ENCODE measurements around the gene ZMAT5.
A peak's percentile ranks its signal among the peaks of the same experiment; 100 is the strongest.

The ZMAT5 gene

DNA sequence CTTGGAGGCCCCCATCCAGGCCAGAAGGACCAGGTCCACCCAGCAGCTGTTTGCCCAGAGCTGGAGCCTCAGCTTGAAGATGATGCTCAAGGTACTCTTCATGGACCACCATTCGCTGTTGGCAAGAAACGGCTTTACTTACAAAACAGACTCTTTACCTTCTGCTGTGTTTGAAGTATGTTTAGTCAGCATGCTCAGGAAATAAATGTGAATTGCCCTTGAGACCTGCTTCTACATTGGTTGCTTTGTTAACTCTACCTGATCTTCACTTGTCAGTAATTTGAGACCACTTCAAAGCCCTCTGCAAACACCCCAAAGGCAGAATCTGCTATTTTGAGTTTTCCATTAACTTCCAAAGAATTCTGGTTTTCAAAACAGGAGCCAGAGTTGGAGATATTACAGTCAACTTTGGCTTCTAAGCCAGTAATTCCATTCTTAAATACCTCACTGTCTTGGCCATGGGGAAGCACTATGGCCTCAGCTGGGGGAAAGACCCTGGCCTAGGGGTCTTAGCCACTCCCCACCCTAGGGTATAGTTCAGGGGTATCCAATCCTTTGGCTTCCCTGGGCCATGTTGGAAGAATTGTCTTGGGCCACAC, 3.0 kb upstream of the ZMAT5 start:
- TF ChIP-seq, protein P1, sequence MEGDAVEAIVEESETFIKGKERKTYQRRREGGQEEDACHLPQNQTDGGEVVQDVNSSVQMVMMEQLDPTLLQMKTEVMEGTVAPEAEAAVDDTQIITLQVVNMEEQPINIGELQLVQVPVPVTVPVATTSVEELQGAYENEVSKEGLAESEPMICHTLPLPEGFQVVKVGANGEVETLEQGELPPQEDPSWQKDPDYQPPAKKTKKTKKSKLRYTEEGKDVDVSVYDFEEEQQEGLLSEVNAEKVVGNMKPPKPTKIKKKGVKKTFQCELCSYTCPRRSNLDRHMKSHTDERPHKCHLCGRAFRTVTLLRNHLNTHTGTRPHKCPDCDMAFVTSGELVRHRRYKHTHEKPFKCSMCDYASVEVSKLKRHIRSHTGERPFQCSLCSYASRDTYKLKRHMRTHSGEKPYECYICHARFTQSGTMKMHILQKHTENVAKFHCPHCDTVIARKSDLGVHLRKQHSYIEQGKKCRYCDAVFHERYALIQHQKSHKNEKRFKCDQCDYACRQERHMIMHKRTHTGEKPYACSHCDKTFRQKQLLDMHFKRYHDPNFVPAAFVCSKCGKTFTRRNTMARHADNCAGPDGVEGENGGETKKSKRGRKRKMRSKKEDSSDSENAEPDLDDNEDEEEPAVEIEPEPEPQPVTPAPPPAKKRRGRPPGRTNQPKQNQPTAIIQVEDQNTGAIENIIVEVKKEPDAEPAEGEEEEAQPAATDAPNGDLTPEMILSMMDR (IDR thresholded peaks at IDR 0.05; ENCODE audit: insufficient read depth, low read length, poor library complexity, severe bottlenecking): no peak
- no peak for TF ChIP-seq EZH2phosphoT487 (conservative IDR thresholded peaks at IDR 0.05; ENCODE audit: low read length)
- Histone ChIP-seq H3K27ac (ENCODE audit: low read depth, low read length) (no peak overlapping the region), H3F3A (ENCODE audit: insufficient read depth) (no peaks in the 10 kb centered on the region), H3K4me2 (ENCODE audit: low read depth, low read length, poor library complexity, severe bottlenecking) (no peak overlapping the region), H3K4me3 (ENCODE audit: insufficient read depth, low read length, poor library complexity, severe bottlenecking) (no peak overlapping the region), H4K20me1 (ENCODE audit: low read depth, low read length) (no peaks in the 10 kb centered on the region), H3K27me3 (ENCODE audit: low read length) (no peaks in the 10 kb centered on the region), H3K9me2 (replicated peaks; ENCODE audit: insufficient read depth, low read length) (no peaks in the 10 kb centered on the region), H2AFZ (ENCODE audit: low read depth, low read length, severe bottlenecking) (no peak overlapping the region), H3K9ac (ENCODE audit: low read length) (no peak overlapping the region), H3K36me3 (ENCODE audit: low read length) (0 out of 2 replicates have a peak, but pooled peaks cover 2% of the 10 kb centered on the region), H3K79me2 (ENCODE audit: insufficient read depth, low read length) (peaks cover 25% of the 10 kb centered on the region), H3K9me3 (ENCODE audit: insufficient read depth, low read length) (no peaks in the 10 kb centered on the region)

DNA sequence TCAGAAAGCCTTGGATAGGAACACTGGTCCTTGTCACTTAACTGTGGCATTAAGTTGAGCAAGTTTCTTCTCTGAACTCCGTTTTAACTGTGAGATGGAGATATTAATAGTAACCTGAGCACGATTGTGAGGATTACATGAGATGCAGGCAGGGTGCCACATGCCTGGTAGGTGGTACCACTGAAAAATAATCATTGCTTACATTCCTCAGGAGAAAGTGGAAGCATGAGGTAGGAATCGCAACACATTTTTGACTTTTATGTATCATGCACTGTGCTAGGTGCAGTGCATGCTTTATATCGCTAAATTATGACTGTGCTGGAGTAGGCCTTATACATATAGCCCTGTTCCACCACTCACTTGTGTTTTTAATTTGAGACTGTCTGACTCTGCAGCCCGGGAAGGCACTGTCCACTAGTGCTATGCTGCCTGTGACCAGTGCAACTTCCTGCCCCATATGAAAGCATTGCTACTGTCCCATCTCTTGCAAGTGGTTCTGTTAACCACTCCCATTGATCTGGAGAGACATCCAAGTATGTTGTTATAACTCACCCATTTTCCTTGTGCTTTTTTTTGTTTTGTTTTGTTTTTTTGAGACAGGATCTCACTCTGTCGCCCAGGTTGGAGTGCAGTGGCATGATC, 1.4 kb upstream of the ZMAT5 start:
- no peaks in the 10 kb centered on the region for H3K9me2 ChIP-seq (replicated peaks; ENCODE audit: insufficient read depth, low read length)
- H4K20me1 ChIP-seq (ENCODE audit: low read depth, low read length): no peaks in the 10 kb centered on the region
- no peaks in the 10 kb centered on the region for H3F3A ChIP-seq (ENCODE audit: insufficient read depth)
- no peaks in the 10 kb centered on the region for H3K27me3 ChIP-seq (ENCODE audit: low read length)
- no peak overlapping the region for H2AFZ ChIP-seq (ENCODE audit: low read depth, low read length, severe bottlenecking)
- peak overlapping the region; percentile 88 for H3K4me3 ChIP-seq (ENCODE audit: insufficient read depth, low read length, poor library complexity, severe bottlenecking)
- peak overlapping the region; percentile 79 for H3K9ac ChIP-seq (ENCODE audit: low read length)
- H3K9me3 ChIP-seq (ENCODE audit: insufficient read depth, low read length): no peaks in the 10 kb centered on the region
- peaks cover 25% of the 10 kb centered on the region for H3K79me2 ChIP-seq (ENCODE audit: insufficient read depth, low read length)
- H3K36me3 ChIP-seq (ENCODE audit: low read length): 0 out of 2 replicates have a peak, but pooled peaks cover 2% of the 10 kb centered on the region
- peak overlapping the region; percentile 58; the same call in 1 of the 2 replicates for H3K27ac ChIP-seq (ENCODE audit: low read depth, low read length)
- TF ChIP-seq, protein P1 (IDR thresholded peaks at IDR 0.05; ENCODE audit: insufficient read depth, low read length, poor library complexity, severe bottlenecking): no peak
- TF ChIP-seq EZH2phosphoT487 (conservative IDR thresholded peaks at IDR 0.05; ENCODE audit: low read length): no peak
- H3K4me2 ChIP-seq (ENCODE audit: low read depth, low read length, poor library complexity, severe bottlenecking): peak overlapping the region; percentile 69

DNA sequence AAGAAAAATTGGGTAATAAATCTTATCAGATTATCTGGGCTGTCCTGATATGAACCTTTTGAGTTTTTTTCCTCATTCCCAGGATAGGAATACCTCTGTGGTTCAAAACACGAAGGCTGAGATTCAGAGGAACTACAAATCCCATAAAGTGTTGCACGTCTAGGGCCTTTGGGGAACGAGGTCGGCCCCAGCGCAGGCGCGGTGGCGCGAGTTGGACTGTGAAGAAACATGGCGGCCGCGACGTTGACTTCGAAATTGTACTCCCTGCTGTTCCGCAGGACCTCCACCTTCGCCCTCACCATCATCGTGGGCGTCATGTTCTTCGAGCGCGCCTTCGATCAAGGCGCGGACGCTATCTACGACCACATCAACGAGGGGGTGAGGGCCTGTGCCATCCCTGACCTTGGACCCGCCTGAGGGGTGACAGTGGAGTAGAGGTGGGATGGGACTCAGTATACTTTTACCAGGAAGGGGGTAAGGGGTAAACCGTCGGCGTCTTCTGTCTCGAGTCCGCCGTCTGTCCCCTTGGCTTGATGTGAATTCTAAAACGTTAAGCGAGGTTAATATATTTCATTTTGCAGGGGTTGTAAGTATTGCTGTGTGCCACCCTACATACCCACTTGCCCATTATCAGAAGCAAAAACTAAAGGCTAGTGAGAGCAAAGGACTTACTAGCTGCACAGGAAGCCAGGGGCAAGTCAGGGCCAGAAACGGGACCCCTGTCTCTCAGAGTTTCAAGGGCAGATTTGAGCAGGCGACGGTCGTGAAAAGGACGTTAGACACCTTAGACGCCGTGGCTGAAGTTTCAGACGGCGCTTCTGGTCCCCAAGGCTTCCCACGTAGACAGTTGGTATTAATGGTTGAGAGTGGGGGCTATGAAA, 604 bp upstream of the ZMAT5 start, which contains the start of gene UQCR10:
TSS of gene UQCR10 (plus strand) at position 199 of the 881 bp plus-strand sequence. CDS start at position 229, 30 bp downstream.
- Histone ChIP-seq H3K9me2 (replicated peaks; ENCODE audit: insufficient read depth, low read length) (no peaks in the 10 kb centered on the region), H3K4me3 (ENCODE audit: insufficient read depth, low read length, poor library complexity, severe bottlenecking) (peak within 1 kb of the TSS; percentile 88), H4K20me1 (ENCODE audit: low read depth, low read length) (no peaks in the 10 kb centered on the region), H3K4me2 (ENCODE audit: low read depth, low read length, poor library complexity, severe bottlenecking) (peak within 1 kb of the TSS; percentile 69), H3K36me3 (ENCODE audit: low read length) (0 out of 2 replicates have a peak, but pooled peaks cover 2% of the 10 kb centered on the region), H3K9me3 (ENCODE audit: insufficient read depth, low read length) (no peaks in the 10 kb centered on the region), H3K27ac (ENCODE audit: low read depth, low read length) (peak within 1 kb of the TSS; percentile 58), H3K27me3 (ENCODE audit: low read length) (no peaks in the 10 kb centered on the region), H3K9ac (ENCODE audit: low read length) (peak within 1 kb of the TSS; percentile 79), H3F3A (ENCODE audit: insufficient read depth) (no peaks in the 10 kb centered on the region), H3K79me2 (ENCODE audit: insufficient read depth, low read length) (peaks cover 25% of the 10 kb centered on the region), H2AFZ (ENCODE audit: low read depth, low read length, severe bottlenecking) (peak within 1 kb of the TSS; percentile 72)
- TF ChIP-seq, protein P1 (IDR thresholded peaks at IDR 0.05; ENCODE audit: insufficient read depth, low read length, poor library complexity, severe bottlenecking): no peak
- no peak for TF ChIP-seq EZH2phosphoT487 (conservative IDR thresholded peaks at IDR 0.05; ENCODE audit: low read length)

Measured in SU-DHL-6 (cell line).